HCT116 (cell line): Measurements from ENCODE around the gene CSNK1E. TPM values are rescaled to one million over a fixed set of nuclear protein-coding genes. Genes with fewer than 3 reads are reported as not detected.

Experiments
- ATAC-seq: fragments of 200-7000 bp; cut with Tn5 transposase; 2 replicates; pipeline ENCODE4 v1.9.1; 2020; ENCODE audit warnings: mild to moderate bottlenecking, moderate library complexity
- BruUV-seq: library from RNA; stranded (reverse); fragments of 400-500 nt; replicated peaks from 2 replicates; lab custom pipeline; 2021; lab: Mats Ljungman, UMichigan
- CTCF ChIA-PET: fragments of 300-600 bp; sonication (Branson Sonifier 250); formaldehyde crosslinking; loops from one replicate; lab custom pipeline; 2021; ENCODE audit warnings: antibody characterized with exemption; lab: Charles Lee
- POLR2A ChIA-PET: fragments of 300-600, 350-600 bp; sonication (Branson Sonifier 250); formaldehyde crosslinking; loops from one replicate; lab custom pipeline; 2021; ENCODE audit warnings: antibody characterized with exemption; lab: Charles Lee
- RAD21 ChIA-PET, 2 experiments: fragments of 300-600 bp; sonication (Branson Sonifier 250); formaldehyde crosslinking; loops; one replicate each; lab custom pipeline; 2023; ENCODE audit warnings: low total read pairs in 2 of 2; ENCODE audit not compliant: uncharacterized antibody in 2 of 2, unreplicated experiment in 2 of 2, low non-redundant PET in 1 of 2; lab: Charles Lee
- DNase-seq: peaks from one replicate; pipeline ENCODE4 v3.0.0-alpha.2; 2010; ENCODE audit warnings: low read depth, low spot score
- H2AFZ ChIP-seq: fragments of 200-600 bp; shearing (Covaris generic), sonication (generic); 2 replicates; pipeline ENCODE4 v1.6.1; 2017; ENCODE audit warnings: low read depth, mixed run types, mixed read lengths, antibody characterized with exemption, low read length; ENCODE audit not compliant: poor library complexity, severe bottlenecking
- H3K27ac ChIP-seq: 2 replicates; pipeline ENCODE4 v1.5.1; 2012; ENCODE audit warnings: low read depth, low read length
- H3K27me3 ChIP-seq: fragments of 200-600 bp; sonication (generic); 2 replicates; pipeline ENCODE4 v1.6.1; 2016; ENCODE audit warnings: mixed run types, low read length, mixed read lengths; ENCODE audit not compliant: insufficient read depth
- H3K36me3 ChIP-seq, 2 experiments: fragments of 200-500 bp in 1 of 2; fragments of 200-600 bp in 1 of 2; sonication (Bioruptor generic) in 1 of 2; sonication (generic) in 1 of 2; 2 replicates each; pipeline versions ENCODE4 v1.5.1 to v1.6.1; 2014 to 2016; ENCODE audit warnings: low read length in 2 of 2, inconsistent platforms in 1 of 2, mixed read lengths in 1 of 2, mixed run types in 1 of 2; ENCODE audit not compliant: insufficient read depth in 2 of 2, control insufficient read depth in 1 of 2
- H3K4me1 ChIP-seq, 2 experiments: fragments of 200-600 bp in 1 of 2; sonication (generic) in 1 of 2; 2 replicates each; pipeline versions ENCODE4 v1.5.1 to v1.6.1; 2012 to 2017; ENCODE audit warnings: low read length in 2 of 2, inconsistent platforms in 1 of 2, mild to moderate bottlenecking in 1 of 2, mixed read lengths in 1 of 2, mixed run types in 1 of 2, moderate library complexity in 1 of 2; ENCODE audit not compliant: insufficient read depth in 2 of 2, control insufficient read depth in 1 of 2
- H3K4me2 ChIP-seq: fragments of 200-600 bp; sonication (generic); 2 replicates; pipeline ENCODE4 v1.6.1; 2017; ENCODE audit warnings: mixed run types, low read length, mixed read lengths
- H3K4me3 ChIP-seq, 2 experiments: fragments of 200-600 bp in 1 of 2; sonication (generic) in 1 of 2; replicated peaks in 1 of 2; 2 replicates each; pipeline ENCODE4 v1.5.1; 2011 to 2016; ENCODE audit warnings: low read length in 2 of 2, control low read depth in 1 of 2, low read depth in 1 of 2, mild to moderate bottlenecking in 1 of 2, mixed read lengths in 1 of 2, mixed run types in 1 of 2
- H3K79me2 ChIP-seq: fragments of 200-600 bp; sonication (generic); 2 replicates; pipeline ENCODE4 v1.6.1; 2017; ENCODE audit warnings: mild to moderate bottlenecking, mixed run types, low read length, moderate library complexity, mixed read lengths; ENCODE audit not compliant: insufficient read depth
- H3K9ac ChIP-seq: fragments of 200-600 bp; sonication (generic); 2 replicates; pipeline ENCODE4 v1.6.1; 2016; ENCODE audit warnings: low read length, mixed read lengths
- H3K9me2 ChIP-seq: fragments of 200-600 bp; sonication (generic), shearing (Covaris generic); 2 replicates; pipeline ENCODE4 v1.6.1; 2017; ENCODE audit warnings: mixed run types, mild to moderate bottlenecking, moderate library complexity; ENCODE audit not compliant: insufficient read depth
- H3K9me3 ChIP-seq, 2 experiments: fragments of 200-500 bp in 1 of 2; fragments of 200-600 bp in 1 of 2; sonication (Bioruptor generic) in 1 of 2; sonication (generic) in 1 of 2; 2 replicates each; pipeline ENCODE4 v1.6.1; 2014 to 2017; ENCODE audit warnings: low read length in 2 of 2, mixed read lengths in 2 of 2, inconsistent platforms in 1 of 2, low read depth in 1 of 2, mild to moderate bottlenecking in 1 of 2, mixed run types in 1 of 2, moderate library complexity in 1 of 2; ENCODE audit not compliant: control insufficient read depth in 1 of 2, insufficient read depth in 1 of 2
- H4K20me1 ChIP-seq: fragments of 200-600 bp; sonication (generic), shearing (Covaris generic); 2 replicates; pipeline ENCODE4 v1.6.1; 2017; ENCODE audit warnings: mixed run types, mild to moderate bottlenecking, moderate library complexity; ENCODE audit not compliant: insufficient read depth
- CBX3 ChIP-seq: IDR thresholded peaks from 2 replicates; pipeline ENCODE4 v1.6.1; 2012; ENCODE audit warnings: low read depth
- EGR1 ChIP-seq: IDR thresholded peaks from 2 replicates; pipeline ENCODE4 v1.6.1; 2012; ENCODE audit warnings: low read depth
- FOSL1 ChIP-seq: IDR thresholded peaks from 2 replicates; pipeline ENCODE4 v1.6.1; 2012; ENCODE audit warnings: low read depth
- SIN3A ChIP-seq: IDR thresholded peaks from 2 replicates; pipeline ENCODE4 v1.6.1; 2012; ENCODE audit warnings: low read depth
- SP1 ChIP-seq: IDR thresholded peaks from 2 replicates; pipeline ENCODE4 v1.6.1; 2012; ENCODE audit warnings: low read depth
- ZFX ChIP-seq: fragments of 450-650 bp; IDR thresholded peaks from 2 replicates; pipeline ENCODE4 v1.6.1; 2017
- intact Hi-C: fragments of 100-400 bp; cut with micrococcal nuclease; formaldehyde crosslinking; loops from 2 replicates; pipeline ENCODE4 v1.10.0; 2022
- total RNA-seq: library from RNA; stranded (reverse); gene quantifications from one replicate; pipeline ENCODE4 v1.2.1, GENCODE V29; 2021; ENCODE audit not compliant: unreplicated experiment
- TF ChIP-seq, protein P1 (sequence below): IDR thresholded peaks from 2 replicates; pipeline ENCODE4 v1.6.1; 2011; ENCODE audit warnings: mild to moderate bottlenecking, low read length, moderate library complexity; ENCODE audit not compliant: insufficient replicate concordance; ENCODE audit errors: extremely low read depth
- TF ChIP-seq, protein P2 (sequence below), 3 experiments: fragments of 200-600 bp in 1 of 3; sonication (generic) in 1 of 3; IDR thresholded peaks in 2 of 3; conservative IDR thresholded peaks in 1 of 3; 2 replicates each; pipeline ENCODE4 v1.5.1; 2012 to 2017; ENCODE audit warnings: low read depth in 2 of 3, low read length in 2 of 3, antibody characterized with exemption in 1 of 3, borderline replicate concordance in 1 of 3, control low read depth in 1 of 3, mild to moderate bottlenecking in 1 of 3, mixed read lengths in 1 of 3, mixed run types in 1 of 3, moderate library complexity in 1 of 3; ENCODE audit not compliant: insufficient read depth in 1 of 3

CSNK1E gene
- total RNA-seq, 1 experiment from 2014 or later = 190 TPM

DNA sequence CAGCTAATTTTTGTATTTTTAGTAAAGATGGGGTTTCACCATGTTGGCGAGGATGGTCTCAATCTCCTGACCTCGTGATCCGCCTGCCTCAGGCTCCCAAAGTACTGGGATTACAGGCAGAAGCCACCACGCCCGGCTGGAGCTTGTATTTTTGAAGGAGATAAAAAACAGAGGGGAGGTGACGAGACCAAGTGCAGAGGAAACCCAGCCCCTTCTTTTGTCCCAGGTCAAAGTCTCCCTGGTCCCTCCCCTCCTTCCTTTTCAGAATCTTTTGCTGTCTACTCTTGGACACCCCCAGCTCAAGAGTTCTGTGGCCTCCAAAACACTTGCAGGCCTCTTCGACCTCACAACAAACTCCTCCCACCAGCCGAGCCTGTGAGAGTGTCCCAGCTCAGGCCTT, 32.2 kb downstream of the CSNK1E start:
- peaks cover 20 to 24% of the 10 kb centered on the region in 2 experiments for H3K4me1 ChIP-seq
- ATAC-seq = no peak
- no peaks in the 10 kb centered on the region for H3K9me3 ChIP-seq
- H3K27ac ChIP-seq = no peak overlapping the region
- no peak overlapping the region for H2AFZ ChIP-seq
- no peaks in the 10 kb centered on the region; a peak in 1 of 4 replicates for H3K36me3 ChIP-seq
- no peaks in the 10 kb centered on the region for H4K20me1 ChIP-seq
- no TSS peak for BruUV-seq
- ChIA-PET RAD21 (no interaction called here), CTCF (no interaction called here), POLR2A (no interaction called here)
- no peak overlapping the region for H3K4me3 ChIP-seq
- DNase-seq = no peak
- intact Hi-C loops = no loop called here
- H3K27me3 ChIP-seq = no peaks in the 10 kb centered on the region
- TF ChIP-seq EGR1 (no peak), CBX3 (no peak), ZFX (no peak), FOSL1 (no peak), SIN3A (no peak), SP1 (no peak)
- TF ChIP-seq, protein P1, sequence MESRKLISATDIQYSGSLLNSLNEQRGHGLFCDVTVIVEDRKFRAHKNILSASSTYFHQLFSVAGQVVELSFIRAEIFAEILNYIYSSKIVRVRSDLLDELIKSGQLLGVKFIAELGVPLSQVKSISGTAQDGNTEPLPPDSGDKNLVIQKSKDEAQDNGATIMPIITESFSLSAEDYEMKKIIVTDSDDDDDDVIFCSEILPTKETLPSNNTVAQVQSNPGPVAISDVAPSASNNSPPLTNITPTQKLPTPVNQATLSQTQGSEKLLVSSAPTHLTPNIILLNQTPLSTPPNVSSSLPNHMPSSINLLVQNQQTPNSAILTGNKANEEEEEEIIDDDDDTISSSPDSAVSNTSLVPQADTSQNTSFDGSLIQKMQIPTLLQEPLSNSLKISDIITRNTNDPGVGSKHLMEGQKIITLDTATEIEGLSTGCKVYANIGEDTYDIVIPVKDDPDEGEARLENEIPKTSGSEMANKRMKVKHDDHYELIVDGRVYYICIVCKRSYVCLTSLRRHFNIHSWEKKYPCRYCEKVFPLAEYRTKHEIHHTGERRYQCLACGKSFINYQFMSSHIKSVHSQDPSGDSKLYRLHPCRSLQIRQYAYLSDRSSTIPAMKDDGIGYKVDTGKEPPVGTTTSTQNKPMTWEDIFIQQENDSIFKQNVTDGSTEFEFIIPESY = no peak
- TF ChIP-seq, protein P2, sequence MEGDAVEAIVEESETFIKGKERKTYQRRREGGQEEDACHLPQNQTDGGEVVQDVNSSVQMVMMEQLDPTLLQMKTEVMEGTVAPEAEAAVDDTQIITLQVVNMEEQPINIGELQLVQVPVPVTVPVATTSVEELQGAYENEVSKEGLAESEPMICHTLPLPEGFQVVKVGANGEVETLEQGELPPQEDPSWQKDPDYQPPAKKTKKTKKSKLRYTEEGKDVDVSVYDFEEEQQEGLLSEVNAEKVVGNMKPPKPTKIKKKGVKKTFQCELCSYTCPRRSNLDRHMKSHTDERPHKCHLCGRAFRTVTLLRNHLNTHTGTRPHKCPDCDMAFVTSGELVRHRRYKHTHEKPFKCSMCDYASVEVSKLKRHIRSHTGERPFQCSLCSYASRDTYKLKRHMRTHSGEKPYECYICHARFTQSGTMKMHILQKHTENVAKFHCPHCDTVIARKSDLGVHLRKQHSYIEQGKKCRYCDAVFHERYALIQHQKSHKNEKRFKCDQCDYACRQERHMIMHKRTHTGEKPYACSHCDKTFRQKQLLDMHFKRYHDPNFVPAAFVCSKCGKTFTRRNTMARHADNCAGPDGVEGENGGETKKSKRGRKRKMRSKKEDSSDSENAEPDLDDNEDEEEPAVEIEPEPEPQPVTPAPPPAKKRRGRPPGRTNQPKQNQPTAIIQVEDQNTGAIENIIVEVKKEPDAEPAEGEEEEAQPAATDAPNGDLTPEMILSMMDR (IDR thresholded peaks at IDR 0.05 in 2 of 3, conservative IDR thresholded peaks at IDR 0.05 in 1 of 3; ENCODE audit: borderline replicate concordance in 1 of 3, insufficient read depth in 1 of 3, low read depth in 2 of 3, low read length in 2 of 3) = no peak
- no peaks in the 10 kb centered on the region for H3K9me2 ChIP-seq
- no peak overlapping the region for H3K9ac ChIP-seq
- no peaks in the 10 kb centered on the region for H3K79me2 ChIP-seq
- no peak overlapping the region for H3K4me2 ChIP-seq
